Lung microvascular endothelial cell (primary cell): ENCODE measurements around the gene ARHGEF6. TPM values are rescaled to one million over a fixed set of nuclear protein-coding genes. Genes with fewer than 3 reads are reported as not detected.

Source experiments
- DNase-seq, 2 donors: peaks; one replicate each; pipeline versions ENCODE4 v3.0.0 to v3.0.0-alpha.2; 2010; ENCODE audit warnings: low read depth in 2 of 2
- total RNA-seq: library from RNA; depleted of rRNA; stranded (reverse); fragments of >200 nt; gene quantifications from 2 replicates; pipeline ENCODE4 v1.2.1, GENCODE V29; 2014

The ARHGEF6 gene
- total RNA-seq, 1 donor from 2014 or later, result 12.7 TPM

GRCh38 chrX:136694431-136695087 lies 86.2 kb downstream of the ARHGEF6 start:
- peak; percentile 48 to 65 for DNase-seq

GRCh38 chrX:136692271-136692670 lies 88.5 kb downstream of the ARHGEF6 start:
- DNase-seq, result no peak

- no peak for DNase-seq
Observed at GRCh38 chrX:136691028-136691809, 89.5 kb downstream of the ARHGEF6 start.

GRCh38 chrX:136689436-136689835 lies 91.3 kb downstream of the ARHGEF6 start:
- DNase-seq, result no peak

GRCh38 chrX:136687457-136687856 lies 93.3 kb downstream of the ARHGEF6 start:
- no peak for DNase-seq

- no peak for DNase-seq
Observed at GRCh38 chrX:136684120-136684519, 96.6 kb downstream of the ARHGEF6 start.

GRCh38 chrX:136679531-136679930 lies 101.2 kb downstream of the ARHGEF6 start:
- DNase-seq, result no peak

- no peak for DNase-seq
Observed at GRCh38 chrX:136674270-136674985, 106.3 kb downstream of the ARHGEF6 start.

- no peak for DNase-seq
Observed at GRCh38 chrX:136671006-136671610, 109.6 kb downstream of the ARHGEF6 start.

GRCh38 chrX:136667446-136668168 lies 113.1 kb downstream of the ARHGEF6 start:
- no peak for DNase-seq

GRCh38 chrX:136666088-136666487 lies 114.6 kb downstream of the ARHGEF6 start:
- no peak for DNase-seq

GRCh38 chrX:136665258-136665900 lies 115.4 kb downstream of the ARHGEF6 start:
- no peak for DNase-seq

- no peak for DNase-seq
Observed at GRCh38 chrX:136662976-136663375, 117.8 kb downstream of the ARHGEF6 start.

- DNase-seq, result no peak
Observed at GRCh38 chrX:136662104-136662503, 118.6 kb downstream of the ARHGEF6 start.

GRCh38 chrX:136660896-136661295 lies 119.8 kb downstream of the ARHGEF6 start:
- no peak for DNase-seq

GRCh38 chrX:136659174-136659573 lies 121.6 kb downstream of the ARHGEF6 start:
- DNase-seq, result no peak

- no peak for DNase-seq
Observed at GRCh38 chrX:136658151-136658550, 122.6 kb downstream of the ARHGEF6 start.

GRCh38 chrX:136656361-136656964 lies 124.3 kb downstream of the ARHGEF6 start:
- no peak for DNase-seq

- no peak for DNase-seq
Observed at GRCh38 chrX:136652822-136653723, 127.7 kb downstream of the ARHGEF6 start.
